Ovary (tissue), 3 donors: ENCODE measurements around the gene ARMC7.

Experiments
- CTCF ChIP-seq, 3 donors: fragments of 450-650 bp in 2 of 3; fragments of 200-600 bp in 1 of 3; IDR thresholded peaks; one replicate each; pipeline versions ENCODE4 v1.5.1 to v1.8.0; 2016 to 2022; ENCODE audit warnings: antibody characterized with exemption in 3 of 3, mild to moderate bottlenecking in 1 of 3
- EP300 ChIP-seq: sonication (generic); formaldehyde crosslinking; IDR thresholded peaks from one replicate; pipeline ENCODE4 v1.6.1; 2017; ENCODE audit warnings: antibody characterized with exemption
- POLR2A ChIP-seq: fragments of 450-650 bp; IDR thresholded peaks from one replicate; pipeline ENCODE4 v1.6.1; 2017; ENCODE audit warnings: antibody characterized with exemption, mild to moderate bottlenecking, moderate library complexity
- donor health status: DM: no; HTN: no; CAD: no.

- TF ChIP-seq CTCF (IDR thresholded peaks at IDR 0.05) (no peak), POLR2A (no peak), EP300 (no peak)
Observed at GRCh38 chr17:75159196-75160031, 49.6 kb downstream of the ARMC7 start.
